ENCODE results near the gene MXI1.

- TF ChIP-seq ZNF274 (IDR thresholded peaks at IDR 0.05; ENCODE audit: low read depth, low read length) (no peak), YY1 (IDR thresholded peaks at IDR 0.05; ENCODE audit: insufficient read depth, insufficient read length) (no peak), SUZ12 (IDR thresholded peaks at IDR 0.05; ENCODE audit: extremely low read depth, insufficient read depth, insufficient read length) (no peak)
These were observed 17.6 kb downstream of the MXI1 start for GRCh38 chr10:110224992-110225391.

Measured in NT2/D1 (cell line).